HG02885 (cell line): ENCODE results near the gene CTBP2.
"Not testable (repeated sequence)": the region's sequence is repeated elsewhere in the genome, so short reads cannot be mapped to it uniquely, and the experiment has no call there.

ENCODE experiments used
- ATAC-seq: cut with Tn5 transposase; IDR thresholded peaks from one replicate; pipeline ENCODE4 v1.9.1; 2021; ENCODE audit warnings: mild to moderate bottlenecking; ENCODE audit not compliant: unreplicated experiment, poor library complexity

CTBP2 gene

DNA sequence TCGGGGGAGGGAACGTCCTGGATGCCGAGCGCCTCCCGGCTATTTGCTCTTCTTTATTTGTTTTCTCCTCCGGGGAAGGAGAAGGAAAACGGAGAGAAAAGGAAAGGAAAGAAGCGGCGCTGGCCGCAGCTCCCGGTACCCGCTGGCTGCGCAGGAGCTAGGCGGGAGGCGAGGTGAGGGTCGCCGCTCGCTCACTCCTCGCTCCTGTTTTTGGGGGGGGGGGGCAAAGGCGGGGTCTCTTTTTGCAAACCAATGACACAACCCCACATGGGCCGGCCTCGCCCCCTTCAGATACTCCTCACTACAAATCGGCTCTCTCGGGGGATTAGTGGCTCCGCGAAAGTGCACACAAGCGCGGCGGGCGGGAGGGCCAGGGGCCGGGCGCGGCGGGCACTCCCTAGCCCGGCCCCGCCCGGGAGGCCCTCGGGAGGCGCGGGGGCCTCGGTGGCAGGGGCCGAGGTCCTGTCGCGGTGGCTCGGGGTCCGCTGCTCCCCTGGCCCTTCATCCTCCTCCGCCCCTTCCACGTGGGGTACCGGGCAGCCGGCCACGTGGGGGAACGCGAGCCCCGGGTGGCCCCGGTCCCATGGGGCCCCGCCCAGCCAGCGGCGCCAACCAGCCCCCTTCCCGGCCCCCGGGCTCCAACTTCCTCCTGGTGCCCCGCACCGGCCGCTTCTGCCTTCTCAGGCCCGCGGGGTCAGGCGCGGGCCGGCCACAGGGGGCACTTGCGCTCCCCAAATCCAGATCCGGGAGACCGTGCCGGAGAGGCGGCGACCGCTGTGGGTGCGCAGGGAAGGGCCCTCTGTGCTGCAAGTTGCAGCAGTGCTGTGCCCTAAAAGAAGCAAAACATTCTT is 718 bp upstream of the CTBP2 start:
- ATAC-seq: no peak

GRCh38 chr10:125159486-125159931 is 854 bp downstream of the CTBP2 start:
- ATAC-seq: peak; percentile 29

DNA sequence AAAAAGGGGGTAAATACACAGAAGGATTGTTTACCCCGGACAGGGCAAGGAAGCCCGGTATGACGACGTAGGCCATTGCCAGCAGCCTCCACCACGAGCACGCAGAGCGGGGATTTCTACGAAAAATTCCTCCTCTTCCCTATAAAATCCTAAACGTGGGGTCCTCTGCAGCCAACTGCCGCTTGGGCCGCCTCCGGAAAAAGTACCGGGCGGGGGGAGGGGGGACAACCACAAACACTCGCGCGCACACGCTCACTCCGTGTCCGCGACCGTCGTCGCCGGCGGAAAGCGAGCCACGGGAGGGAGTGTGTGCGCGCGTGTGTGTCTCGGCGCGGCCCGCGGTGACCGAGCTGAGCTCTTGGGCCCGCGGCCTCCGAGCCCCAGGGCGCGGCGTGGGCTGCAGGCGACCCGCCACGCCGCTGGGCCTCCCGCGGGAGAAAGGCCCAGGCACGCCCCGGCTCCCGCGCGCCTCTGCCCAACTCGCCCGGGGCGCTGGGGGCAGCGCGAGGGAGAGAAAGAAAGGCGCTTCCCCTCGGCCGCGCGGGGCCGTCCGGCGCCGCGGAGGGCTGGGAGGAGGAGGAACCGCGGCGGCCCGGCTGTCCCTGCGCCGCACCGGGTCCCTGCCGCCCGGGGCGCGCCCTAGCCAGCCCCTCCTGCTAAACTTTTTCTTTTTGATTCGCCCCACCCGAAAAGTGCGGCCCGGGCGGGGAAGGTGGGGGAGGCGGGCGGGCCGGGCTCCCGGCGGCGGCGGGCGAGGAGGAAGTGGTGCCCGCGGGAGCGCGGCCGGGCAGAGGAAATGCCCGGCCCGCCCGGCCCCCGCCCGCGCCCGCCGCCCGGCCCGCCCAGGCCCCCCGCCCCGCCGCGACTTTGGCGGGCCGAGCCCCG is 1.5 kb downstream of the CTBP2 start:
- ATAC-seq: peak; percentile 43

- no peak for ATAC-seq
Measured at GRCh38 chr10:125158275-125158600, 2.1 kb downstream of the CTBP2 start.

DNA sequence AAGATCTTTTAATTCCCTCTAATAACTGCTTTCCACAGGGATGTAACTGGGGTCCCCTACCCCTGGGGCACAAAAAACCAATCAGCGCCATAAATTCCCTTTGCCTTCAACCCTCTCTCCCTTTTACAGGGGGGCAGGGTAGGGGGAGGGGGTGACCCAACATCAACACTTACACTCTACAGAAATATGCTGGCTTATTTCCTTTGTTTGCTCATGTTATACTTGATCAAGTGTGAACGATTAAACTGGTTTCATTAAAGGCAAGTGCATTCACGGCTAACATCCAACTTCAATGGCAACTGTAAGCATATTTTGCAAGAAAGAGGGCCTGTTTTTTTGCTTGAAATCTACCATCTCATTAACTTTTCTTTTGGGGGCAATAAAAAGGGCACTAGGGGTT is 2.9 kb downstream of the CTBP2 start:
- no peak for ATAC-seq

GRCh38 chr10:125156739-125157480 is 3.5 kb downstream of the CTBP2 start:
- ATAC-seq: no peak

DNA sequence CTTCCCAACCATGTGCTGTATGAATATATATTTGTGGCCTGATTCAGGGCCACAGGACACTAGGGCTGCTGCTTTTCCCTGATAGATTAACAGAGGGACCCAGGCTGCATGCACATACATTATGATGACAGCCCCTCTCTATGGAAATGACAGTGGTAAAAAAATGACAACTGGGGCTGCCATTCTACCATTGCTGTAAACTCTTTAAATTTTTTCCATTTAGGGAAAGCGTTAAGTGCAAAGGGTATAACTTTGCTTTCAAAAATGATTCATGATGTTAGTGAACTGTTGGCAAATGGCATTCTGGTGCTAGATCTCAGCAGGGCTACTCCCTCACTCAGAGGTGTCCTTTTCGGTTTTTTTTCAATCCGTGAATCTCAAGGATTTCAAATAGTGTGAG is 4.2 kb downstream of the CTBP2 start:
- ATAC-seq: no peak

- no peak for ATAC-seq
Measured at GRCh38 chr10:125155101-125155500, 5.3 kb downstream of the CTBP2 start.

DNA sequence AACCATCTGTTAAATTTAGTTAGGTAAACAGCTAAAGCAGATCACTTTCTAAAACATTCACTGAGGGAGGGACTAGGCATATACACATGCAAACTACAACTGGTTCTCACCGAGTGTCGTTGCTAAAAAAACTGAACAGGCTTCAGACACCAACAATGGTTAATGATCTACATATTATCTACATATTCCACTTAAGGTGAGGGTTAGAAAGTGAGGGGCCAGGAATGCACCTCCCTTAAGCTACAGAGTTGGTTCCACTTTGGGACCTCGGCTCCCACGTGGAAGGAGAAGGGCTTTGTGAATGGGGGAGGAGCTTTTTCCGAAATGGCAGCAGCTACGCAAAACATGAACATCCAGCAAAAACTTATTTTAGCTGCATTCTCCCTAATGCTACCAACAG is 5.8 kb downstream of the CTBP2 start:
- ATAC-seq: no peak

DNA sequence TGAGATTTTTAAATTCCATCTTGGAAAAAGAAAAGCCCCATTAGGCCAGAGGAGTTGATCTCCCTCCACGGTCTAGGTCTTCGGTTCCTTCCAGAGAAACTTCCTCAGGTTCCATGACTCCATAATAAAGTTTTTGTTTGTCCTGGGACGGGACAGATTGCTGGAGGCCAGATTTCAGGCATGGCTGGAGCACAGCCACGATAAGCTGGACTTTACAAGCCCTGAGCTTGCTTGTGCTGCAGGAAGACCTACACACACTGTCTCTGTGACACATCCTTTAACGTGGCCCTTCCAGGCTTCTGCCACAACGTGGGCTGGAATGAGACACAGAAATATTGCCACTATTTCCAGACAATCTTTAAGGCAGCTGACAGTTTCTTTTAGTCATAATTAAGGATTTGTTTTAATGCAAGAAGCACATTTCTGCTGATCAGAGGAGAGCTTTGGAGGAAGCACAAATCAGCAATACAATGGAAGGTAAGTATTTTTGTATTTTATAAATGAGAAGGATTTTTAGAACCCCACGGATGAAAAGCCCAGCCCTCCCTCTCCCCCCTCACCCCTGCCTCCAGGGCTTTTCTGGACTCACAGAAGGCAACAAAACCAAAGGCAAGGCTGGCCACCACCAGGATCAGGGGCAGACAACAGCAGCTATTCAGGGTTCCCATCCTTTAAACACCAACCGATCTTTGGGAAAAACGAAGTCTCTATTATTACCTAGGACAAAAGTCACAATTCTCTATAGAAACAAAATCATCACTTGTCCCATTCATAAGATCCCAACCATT is 6.5 kb downstream of the CTBP2 start:
- ATAC-seq: no peak

- ATAC-seq: no peak
Measured at GRCh38 chr10:125152450-125153368, 7.7 kb downstream of the CTBP2 start.

GRCh38 chr10:125151553-125152449 is 8.6 kb downstream of the CTBP2 start:
- ATAC-seq: no peak

DNA sequence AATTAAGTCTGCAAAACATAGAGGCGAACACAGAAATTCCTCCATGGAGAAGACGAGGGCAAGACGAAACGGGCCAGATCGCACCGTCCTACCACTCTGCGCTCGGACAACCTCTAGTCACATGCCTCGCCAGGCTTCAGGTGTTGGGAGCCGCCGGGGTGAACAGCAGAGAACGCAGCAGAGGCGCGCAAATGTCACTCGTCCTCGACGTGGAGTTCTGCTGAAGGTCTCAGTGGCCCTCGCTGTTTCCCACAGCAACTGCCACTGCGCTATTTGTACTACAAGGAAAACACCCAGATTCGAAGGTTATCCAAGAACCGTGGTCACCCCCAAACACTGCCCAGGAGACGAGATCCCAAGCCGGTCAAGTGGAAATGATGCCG is 9.2 kb downstream of the CTBP2 start:
- no peak for ATAC-seq

DNA sequence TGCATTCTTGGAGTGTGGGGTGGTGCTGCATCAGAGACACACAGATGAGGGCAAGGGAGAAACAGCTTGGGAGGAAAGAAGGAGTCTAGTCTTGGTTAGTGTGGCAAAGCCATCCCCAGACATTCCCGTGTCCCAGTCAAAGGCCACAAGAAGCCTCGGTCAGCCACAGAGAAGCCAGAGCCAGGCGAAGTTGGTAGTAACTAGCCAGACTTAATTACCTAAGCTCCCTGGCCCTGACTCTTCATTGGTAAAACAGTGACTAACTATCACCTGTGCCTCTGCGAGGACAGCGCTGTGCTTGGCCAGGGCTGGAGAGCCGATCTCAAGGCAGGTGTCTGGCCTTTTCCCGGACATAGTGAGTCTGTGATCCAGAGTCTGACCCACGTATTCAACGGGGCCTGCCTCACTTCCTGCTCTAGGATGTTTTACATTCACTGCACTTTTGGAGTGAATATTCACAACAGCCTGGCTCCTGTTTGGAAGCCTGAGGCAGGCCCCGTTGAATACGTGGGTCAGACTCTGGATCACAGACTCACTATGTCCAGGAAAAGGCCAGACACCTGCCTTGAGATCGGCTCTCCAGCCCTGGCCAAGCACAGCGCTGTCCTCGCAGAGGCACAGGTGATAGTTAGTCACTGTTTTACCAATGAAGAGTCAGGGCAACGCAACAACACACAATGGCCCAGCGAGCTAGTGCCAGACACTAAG is 9.8 kb downstream of the CTBP2 start:
- not testable (repeated sequence) for ATAC-seq

DNA sequence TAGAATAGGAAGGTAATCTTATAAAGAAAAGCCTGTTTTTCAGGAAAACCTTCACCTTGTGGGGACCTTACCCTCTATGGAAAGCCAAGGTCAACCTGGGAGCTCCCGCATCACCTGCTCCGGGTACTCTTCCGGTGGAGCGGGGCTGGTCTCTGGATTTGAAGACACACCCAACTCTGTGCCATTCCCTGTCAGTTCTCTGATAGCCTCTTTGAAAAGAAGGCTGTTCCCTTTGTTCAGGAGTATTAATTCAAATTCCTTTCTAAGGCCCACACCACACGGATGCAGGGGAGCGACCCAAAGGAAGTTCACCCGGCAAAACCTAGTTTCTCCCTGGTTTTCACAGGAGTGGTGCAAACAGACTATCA is 10.7 kb downstream of the CTBP2 start:
- no peak for ATAC-seq

- no peak for ATAC-seq
Measured at GRCh38 chr10:125149036-125149679, 11.2 kb downstream of the CTBP2 start.

- ATAC-seq: no peak
Measured at GRCh38 chr10:125148528-125148927, 11.8 kb downstream of the CTBP2 start.
